ENCODE data around the gene FASTK. TPM values are rescaled to one million over a fixed set of nuclear protein-coding genes. Genes with fewer than 3 reads are reported as not detected.

The FASTK gene
- total RNA-seq, 1 donor from 2014 or later = 81.9 TPM

DNA sequence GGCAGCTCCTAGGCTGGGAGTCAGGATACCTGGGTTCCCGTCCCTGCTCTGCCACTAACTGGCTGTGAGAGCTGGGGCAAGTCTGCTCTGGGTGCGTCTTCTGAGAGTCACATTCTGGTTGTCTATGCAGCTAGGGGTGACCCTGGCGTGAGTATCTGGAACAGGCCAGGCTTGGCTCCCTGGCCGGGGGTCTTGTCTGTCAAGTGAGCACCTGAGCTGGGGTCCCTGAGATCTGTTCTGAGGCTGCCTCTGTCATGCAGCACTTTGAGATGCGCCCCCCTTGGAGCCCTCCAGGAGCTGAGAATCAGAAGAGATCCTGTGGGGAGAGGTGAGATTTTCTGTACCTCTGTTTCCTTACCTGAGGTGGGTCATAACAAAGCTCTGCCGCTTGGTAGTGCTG lies 13.1 kb upstream of the FASTK start:
- H3K9me3 Mint-ChIP-seq (ENCODE audit: low read depth) = no peaks in the 10 kb centered on the region
- no peaks in the 10 kb centered on the region for H3K36me3 Mint-ChIP-seq (ENCODE audit: insufficient read depth)
- no peak overlapping the region for H3K4me3 Mint-ChIP-seq (ENCODE audit: low read depth)
- H3K4me1 Mint-ChIP-seq (ENCODE audit: low read depth) = peaks cover 13% of the 10 kb centered on the region
- no peaks in the 10 kb centered on the region for H3K27me3 Mint-ChIP-seq
- no peak overlapping the region for H3K27ac Mint-ChIP-seq
- no peak for DNase-seq (ENCODE audit: low spot score, unreplicated experiment)
- TF ChIP-seq, protein P1, sequence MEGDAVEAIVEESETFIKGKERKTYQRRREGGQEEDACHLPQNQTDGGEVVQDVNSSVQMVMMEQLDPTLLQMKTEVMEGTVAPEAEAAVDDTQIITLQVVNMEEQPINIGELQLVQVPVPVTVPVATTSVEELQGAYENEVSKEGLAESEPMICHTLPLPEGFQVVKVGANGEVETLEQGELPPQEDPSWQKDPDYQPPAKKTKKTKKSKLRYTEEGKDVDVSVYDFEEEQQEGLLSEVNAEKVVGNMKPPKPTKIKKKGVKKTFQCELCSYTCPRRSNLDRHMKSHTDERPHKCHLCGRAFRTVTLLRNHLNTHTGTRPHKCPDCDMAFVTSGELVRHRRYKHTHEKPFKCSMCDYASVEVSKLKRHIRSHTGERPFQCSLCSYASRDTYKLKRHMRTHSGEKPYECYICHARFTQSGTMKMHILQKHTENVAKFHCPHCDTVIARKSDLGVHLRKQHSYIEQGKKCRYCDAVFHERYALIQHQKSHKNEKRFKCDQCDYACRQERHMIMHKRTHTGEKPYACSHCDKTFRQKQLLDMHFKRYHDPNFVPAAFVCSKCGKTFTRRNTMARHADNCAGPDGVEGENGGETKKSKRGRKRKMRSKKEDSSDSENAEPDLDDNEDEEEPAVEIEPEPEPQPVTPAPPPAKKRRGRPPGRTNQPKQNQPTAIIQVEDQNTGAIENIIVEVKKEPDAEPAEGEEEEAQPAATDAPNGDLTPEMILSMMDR (IDR thresholded peaks at IDR 0.05; ENCODE audit: unreplicated experiment) = no peak

DNA sequence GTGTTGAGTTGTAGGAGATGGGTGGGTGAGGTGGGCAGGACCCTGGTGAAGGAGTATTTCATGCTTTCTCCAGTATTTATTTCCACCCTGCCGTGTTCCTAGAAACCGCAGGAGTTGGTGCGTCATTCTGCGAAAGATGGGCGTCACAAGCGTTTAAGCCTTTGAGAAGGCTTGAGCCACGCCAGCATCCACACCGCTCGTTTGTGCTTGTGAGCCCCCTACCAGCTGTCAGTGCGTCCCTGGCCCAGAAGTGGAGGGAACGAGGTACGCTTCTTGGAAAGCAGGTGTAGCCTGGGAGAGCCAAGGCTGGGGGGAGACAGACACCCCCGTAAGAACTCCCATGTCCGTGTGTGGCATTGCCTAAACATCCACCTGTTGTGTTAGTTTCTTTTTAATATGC lies 11.4 kb upstream of the FASTK start:
- no peaks in the 10 kb centered on the region for H3K27me3 Mint-ChIP-seq
- no peak overlapping the region for H3K4me3 Mint-ChIP-seq (ENCODE audit: low read depth)
- no peak overlapping the region for H3K27ac Mint-ChIP-seq
- H3K36me3 Mint-ChIP-seq (ENCODE audit: insufficient read depth) = no peaks in the 10 kb centered on the region
- DNase-seq (ENCODE audit: low spot score, unreplicated experiment) = no peak
- H3K9me3 Mint-ChIP-seq (ENCODE audit: low read depth) = no peaks in the 10 kb centered on the region
- TF ChIP-seq, protein P1 (IDR thresholded peaks at IDR 0.05; ENCODE audit: unreplicated experiment) = no peak
- peaks cover 18% of the 10 kb centered on the region for H3K4me1 Mint-ChIP-seq (ENCODE audit: low read depth)

DNA sequence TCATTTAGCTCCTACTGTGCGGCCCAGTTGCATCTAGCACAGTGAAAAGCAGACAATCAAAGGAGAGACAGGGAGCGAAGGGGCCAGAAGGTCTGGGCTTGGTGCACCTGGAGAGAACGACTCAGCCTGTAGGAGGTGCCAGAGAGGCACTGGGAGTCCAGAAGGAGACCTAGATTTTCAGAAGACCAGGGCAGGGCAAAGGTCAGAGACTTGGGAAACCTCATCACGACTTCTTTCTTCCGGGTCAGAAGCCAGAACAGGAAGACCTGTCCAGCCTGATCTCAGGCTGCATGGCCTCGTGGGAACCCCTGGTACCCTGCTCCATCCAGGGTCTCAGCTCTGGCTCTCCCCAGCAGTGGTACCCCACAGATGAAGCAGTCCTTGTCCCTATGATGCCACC lies 10.8 kb upstream of the FASTK start:
- TF ChIP-seq, protein P1 (IDR thresholded peaks at IDR 0.05; ENCODE audit: unreplicated experiment) = peak; percentile 64
- peak overlapping the region; percentile 31 for H3K27ac Mint-ChIP-seq
- no peak for DNase-seq (ENCODE audit: low spot score, unreplicated experiment)
- no peaks in the 10 kb centered on the region for H3K9me3 Mint-ChIP-seq (ENCODE audit: low read depth)
- H3K4me1 Mint-ChIP-seq (ENCODE audit: low read depth) = peaks cover 18% of the 10 kb centered on the region
- H3K4me3 Mint-ChIP-seq (ENCODE audit: low read depth) = no peak overlapping the region
- no peaks in the 10 kb centered on the region for H3K36me3 Mint-ChIP-seq (ENCODE audit: insufficient read depth)
- H3K27me3 Mint-ChIP-seq = no peaks in the 10 kb centered on the region

DNA sequence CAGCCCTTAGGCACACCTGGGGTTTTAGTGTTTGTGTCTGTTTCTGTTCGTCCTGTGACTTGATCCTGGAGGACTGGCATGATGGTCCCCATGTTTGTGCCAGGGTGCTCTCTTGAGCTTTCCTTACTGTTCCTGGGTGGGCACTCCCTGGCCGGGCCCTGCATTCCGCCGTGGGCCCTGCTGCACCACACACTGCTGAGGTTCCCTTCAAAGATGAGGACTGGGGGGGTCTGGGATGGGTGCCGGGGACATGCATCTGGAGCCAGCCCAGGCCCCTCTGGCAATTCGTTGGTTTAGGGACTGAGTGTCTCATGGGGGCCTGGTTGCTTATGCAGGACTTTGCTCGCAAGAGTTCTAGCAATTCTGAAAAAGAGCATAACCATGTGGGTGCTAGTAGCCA lies 10.4 kb upstream of the FASTK start:
- DNase-seq (ENCODE audit: low spot score, unreplicated experiment) = no peak
- Mint-ChIP-seq H3K4me1 (ENCODE audit: low read depth) (peaks cover 18% of the 10 kb centered on the region), H3K36me3 (ENCODE audit: insufficient read depth) (no peaks in the 10 kb centered on the region), H3K9me3 (ENCODE audit: low read depth) (no peaks in the 10 kb centered on the region), H3K4me3 (ENCODE audit: low read depth) (no peak overlapping the region), H3K27ac (peak overlapping the region; percentile 31), H3K27me3 (no peaks in the 10 kb centered on the region)
- TF ChIP-seq, protein P1 (IDR thresholded peaks at IDR 0.05; ENCODE audit: unreplicated experiment) = no peak

DNA sequence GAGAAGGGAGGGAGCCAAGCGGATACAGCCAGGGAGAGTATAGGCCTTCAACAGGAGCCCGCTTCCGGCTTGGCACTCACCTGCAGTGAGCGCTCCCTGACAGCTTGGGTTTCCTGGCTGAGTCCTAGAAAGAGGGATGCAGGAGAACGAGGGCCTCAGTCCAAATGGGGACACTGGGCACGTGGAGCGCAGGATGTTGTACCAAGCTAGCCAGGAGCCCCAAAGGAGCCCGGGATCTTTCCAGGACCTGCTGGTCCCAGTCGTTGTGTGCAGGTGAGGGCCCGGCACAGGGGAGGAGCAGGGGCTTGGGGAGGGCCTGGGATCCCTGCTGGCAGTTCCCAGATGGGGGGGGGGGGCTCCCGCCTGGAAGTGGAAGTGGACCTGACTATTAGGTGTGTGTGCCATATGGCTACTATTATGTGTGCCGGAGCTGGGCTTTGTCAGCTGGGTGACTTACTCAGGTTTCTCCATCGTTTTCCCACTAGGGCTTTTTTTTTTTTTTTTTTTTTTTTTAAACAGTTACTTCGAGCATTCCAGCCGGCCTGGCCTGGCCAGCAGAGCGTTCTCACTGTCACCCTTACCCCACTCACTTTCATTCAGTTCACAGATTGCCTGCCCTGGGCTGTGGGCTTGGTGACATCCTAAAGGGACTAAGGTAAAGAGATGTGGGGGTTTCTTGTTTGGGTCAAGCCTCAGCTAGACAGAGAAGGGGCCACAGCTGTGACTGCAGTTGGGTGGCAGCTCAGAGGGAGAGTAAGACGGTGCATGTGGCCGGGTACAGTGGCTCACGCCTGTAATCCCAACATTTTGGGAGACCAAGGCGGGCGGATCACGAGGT lies 9.5 kb upstream of the FASTK start:
- peak overlapping the region; percentile 97 for H3K27ac Mint-ChIP-seq
- no peak for DNase-seq (ENCODE audit: low spot score, unreplicated experiment)
- H3K36me3 Mint-ChIP-seq (ENCODE audit: insufficient read depth) = no peaks in the 10 kb centered on the region
- H3K9me3 Mint-ChIP-seq (ENCODE audit: low read depth) = no peaks in the 10 kb centered on the region
- H3K4me3 Mint-ChIP-seq (ENCODE audit: low read depth) = no peak overlapping the region
- TF ChIP-seq, protein P1 (IDR thresholded peaks at IDR 0.05; ENCODE audit: unreplicated experiment) = no peak
- no peaks in the 10 kb centered on the region for H3K27me3 Mint-ChIP-seq
- peaks cover 26% of the 10 kb centered on the region for H3K4me1 Mint-ChIP-seq (ENCODE audit: low read depth)
